Kidney epithelial cell (primary cell): ENCODE measurements around the gene DAPP1. TPM values are rescaled to one million over a fixed set of nuclear protein-coding genes. Genes with fewer than 3 reads are reported as not detected.

Experiments
- DNase-seq: peaks from one replicate; pipeline ENCODE4 v3.0.0-alpha.2; 2010; ENCODE audit warnings: low read depth
- H3K27me3 ChIP-seq: 2 replicates; pipeline ENCODE4 v1.6.0; 2011; ENCODE audit warnings: low read length; ENCODE audit not compliant: control insufficient read depth, insufficient read depth
- H3K36me3 ChIP-seq: 2 replicates; pipeline ENCODE4 v1.5.1; 2011; ENCODE audit warnings: low read length; ENCODE audit not compliant: control insufficient read depth, insufficient read depth
- H3K4me3 ChIP-seq: 2 replicates; pipeline ENCODE4 v1.5.1; 2011; ENCODE audit warnings: low read depth, mild to moderate bottlenecking, control low read depth, low read length
- total RNA-seq: library from RNA; depleted of rRNA; stranded (reverse); fragments of >200 nt; gene quantifications from 2 replicates; pipeline ENCODE4 v1.2.3, GENCODE V29; 2015
- TF ChIP-seq, protein P1 (sequence below): IDR thresholded peaks from 2 replicates; pipeline ENCODE4 v1.5.1; 2011; ENCODE audit warnings: mild to moderate bottlenecking, moderate library complexity, low read length, control low read depth, inconsistent platforms; ENCODE audit not compliant: insufficient read depth, poor library complexity, severe bottlenecking

The DAPP1 gene
- total RNA-seq, 1 donor from 2014 or later = 29.0 TPM

DNA sequence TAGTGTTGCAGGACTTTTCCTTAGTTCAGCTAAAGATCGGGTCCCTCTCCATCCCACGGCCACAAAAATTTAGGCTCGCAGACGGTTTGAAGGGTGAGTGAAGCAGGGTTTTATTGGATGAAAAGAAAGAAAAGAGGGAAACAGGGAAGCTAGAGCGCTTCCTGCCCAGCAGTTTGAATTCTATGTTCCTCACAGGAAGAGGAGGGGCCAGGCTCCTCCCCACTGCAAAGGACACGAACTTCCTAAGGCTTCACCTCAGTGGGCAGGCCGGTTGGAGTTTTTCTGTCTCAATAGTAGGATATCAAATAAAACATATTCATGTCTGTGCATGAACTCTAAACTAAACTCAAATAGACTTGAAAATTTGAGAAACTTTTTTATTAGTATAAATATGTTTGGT, 27.4 kb downstream of the DAPP1 start:
- no peak overlapping the region for H3K4me3 ChIP-seq
- no peaks in the 10 kb centered on the region for H3K36me3 ChIP-seq
- TF ChIP-seq, protein P1, sequence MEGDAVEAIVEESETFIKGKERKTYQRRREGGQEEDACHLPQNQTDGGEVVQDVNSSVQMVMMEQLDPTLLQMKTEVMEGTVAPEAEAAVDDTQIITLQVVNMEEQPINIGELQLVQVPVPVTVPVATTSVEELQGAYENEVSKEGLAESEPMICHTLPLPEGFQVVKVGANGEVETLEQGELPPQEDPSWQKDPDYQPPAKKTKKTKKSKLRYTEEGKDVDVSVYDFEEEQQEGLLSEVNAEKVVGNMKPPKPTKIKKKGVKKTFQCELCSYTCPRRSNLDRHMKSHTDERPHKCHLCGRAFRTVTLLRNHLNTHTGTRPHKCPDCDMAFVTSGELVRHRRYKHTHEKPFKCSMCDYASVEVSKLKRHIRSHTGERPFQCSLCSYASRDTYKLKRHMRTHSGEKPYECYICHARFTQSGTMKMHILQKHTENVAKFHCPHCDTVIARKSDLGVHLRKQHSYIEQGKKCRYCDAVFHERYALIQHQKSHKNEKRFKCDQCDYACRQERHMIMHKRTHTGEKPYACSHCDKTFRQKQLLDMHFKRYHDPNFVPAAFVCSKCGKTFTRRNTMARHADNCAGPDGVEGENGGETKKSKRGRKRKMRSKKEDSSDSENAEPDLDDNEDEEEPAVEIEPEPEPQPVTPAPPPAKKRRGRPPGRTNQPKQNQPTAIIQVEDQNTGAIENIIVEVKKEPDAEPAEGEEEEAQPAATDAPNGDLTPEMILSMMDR = no peak
- no peak for DNase-seq
- H3K27me3 ChIP-seq = no peaks in the 10 kb centered on the region

DNA sequence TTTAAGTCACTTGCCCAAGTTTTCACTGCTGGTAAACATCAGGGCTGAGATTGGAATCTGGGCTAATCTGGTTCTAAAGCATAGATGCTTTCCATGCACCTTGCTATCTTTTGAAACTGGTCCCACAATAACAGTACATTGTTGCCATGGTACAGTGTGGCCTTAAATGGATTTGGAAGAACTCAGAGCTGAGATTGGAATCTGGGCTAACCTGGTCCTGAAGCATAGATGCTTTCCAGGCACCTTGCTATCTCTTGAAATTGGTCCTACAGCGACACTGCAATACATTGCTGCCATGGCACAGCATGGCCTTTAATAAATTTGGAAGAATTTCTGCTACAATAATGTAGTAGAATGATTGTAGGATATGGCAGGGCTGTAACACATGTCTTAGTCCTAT, 28.6 kb downstream of the DAPP1 start:
- DNase-seq = no peak
- Histone ChIP-seq H3K4me3 (no peak overlapping the region), H3K27me3 (no peaks in the 10 kb centered on the region), H3K36me3 (no peaks in the 10 kb centered on the region)
- TF ChIP-seq, protein P1 = no peak

DNA sequence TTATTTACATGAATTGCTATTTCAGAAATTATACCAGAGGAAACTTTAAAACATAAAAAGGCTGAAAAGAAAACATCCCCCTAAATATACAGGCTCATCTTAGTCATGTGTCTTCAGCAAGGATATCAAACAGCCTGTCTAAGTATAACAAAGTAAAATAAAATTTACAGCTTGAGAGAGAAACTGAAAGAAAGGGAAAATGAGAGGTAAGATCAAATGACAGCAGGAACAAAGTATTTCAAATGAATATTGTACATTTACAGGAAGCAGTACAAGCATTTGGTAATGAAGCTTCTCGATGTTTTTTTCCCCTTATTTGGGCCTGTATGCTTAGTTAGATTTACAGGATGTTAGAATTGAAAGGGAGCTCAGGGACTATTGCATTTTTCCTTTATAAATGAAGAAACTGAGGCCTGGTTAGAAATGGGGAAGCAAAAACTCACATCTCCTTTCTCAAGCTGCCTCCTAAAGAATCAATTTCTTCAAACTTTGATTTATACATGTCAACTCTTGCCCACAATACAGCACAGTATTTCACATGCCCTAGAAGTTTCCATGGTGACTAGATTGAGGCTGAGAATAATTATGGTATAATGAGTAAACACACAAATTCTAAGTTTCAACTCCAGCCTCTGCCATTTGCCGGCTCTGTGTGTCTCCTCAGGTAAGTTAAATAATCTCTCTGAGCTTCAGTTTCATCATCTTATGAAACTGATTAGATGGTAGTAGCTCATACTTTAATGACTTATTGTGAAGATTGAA, 29.3 kb downstream of the DAPP1 start:
- Histone ChIP-seq H3K4me3 (no peak overlapping the region), H3K27me3 (no peaks in the 10 kb centered on the region), H3K36me3 (no peaks in the 10 kb centered on the region)
- DNase-seq = no peak
- TF ChIP-seq, protein P1 = no peak

DNA sequence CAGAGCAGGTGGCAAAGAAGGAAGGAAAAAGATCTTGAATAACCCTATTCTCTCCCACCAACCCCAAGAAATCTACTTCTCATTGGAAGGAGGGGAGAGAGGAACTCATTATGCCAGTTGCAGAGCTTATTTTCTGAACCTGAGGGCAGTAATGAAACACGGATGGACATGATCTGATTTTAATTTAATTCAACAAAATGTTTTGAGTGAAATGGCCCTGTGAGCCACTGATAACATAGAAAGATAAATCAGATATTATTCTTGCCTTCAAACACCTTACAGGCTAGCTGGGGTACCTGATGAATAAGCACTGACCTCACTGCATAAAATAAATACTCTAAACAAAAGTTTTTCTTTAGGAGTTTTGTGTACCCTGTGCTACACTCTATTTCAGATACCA, 30.3 kb downstream of the DAPP1 start:
- H3K36me3 ChIP-seq = no peaks in the 10 kb centered on the region

DNA sequence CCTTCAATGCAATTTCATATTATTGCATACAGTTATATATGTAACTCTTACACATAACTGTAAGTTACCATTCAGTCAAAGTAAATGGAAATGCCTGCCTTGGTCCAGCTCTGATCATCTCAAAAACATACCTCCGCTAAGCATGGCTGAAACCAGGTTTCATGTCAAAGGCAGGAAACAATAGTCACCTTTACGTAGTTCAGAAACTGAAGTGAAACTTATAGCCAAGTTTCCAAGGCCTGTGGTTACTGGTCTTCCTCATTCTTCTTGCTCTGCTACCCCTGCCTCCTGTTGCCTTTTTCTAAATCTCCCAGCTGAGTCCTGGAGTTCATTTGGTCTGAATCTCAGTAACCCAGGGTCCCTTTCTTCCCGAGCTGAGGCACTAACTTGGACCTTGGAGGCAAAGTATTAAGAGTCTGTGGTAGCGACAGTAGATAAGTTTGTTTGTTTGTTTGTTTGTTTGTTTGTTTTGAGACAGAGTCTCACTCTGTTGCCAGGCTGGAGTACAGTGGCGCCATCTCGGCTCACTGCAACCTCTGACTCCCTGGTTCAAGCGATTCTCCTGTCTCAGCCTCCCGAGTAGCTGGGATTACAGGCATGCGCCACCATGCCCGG, 30.8 kb downstream of the DAPP1 start:
- Histone ChIP-seq H3K36me3 (no peaks in the 10 kb centered on the region), H3K4me3 (no peak overlapping the region), H3K27me3 (no peaks in the 10 kb centered on the region)
- TF ChIP-seq, protein P1 = no peak
- no peak for DNase-seq

More for the DNA sequence above, 30.3 kb downstream of the DAPP1 start:
- no peak for DNase-seq
- Histone ChIP-seq H3K4me3 (no peak overlapping the region), H3K27me3 (no peaks in the 10 kb centered on the region)
- TF ChIP-seq, protein P1 = no peak
